ENCODE data around the gene MCTP2.

GRCh38 chr15:94252906-94253491 lies 21.6 kb downstream of the MCTP2 start:
- no peak for TF ChIP-seq CTCF (IDR thresholded peaks at IDR 0.05)
- no peak for TF ChIP-seq POLR2A (IDR thresholded peaks at IDR 0.05)
